Aorta (tissue), 5 donors: ENCODE measurements around the gene SLC17A4. TPM values are rescaled to one million over a fixed set of nuclear protein-coding genes. Genes with fewer than 3 reads are reported as not detected.
"Not testable (repeated sequence)": the region's sequence is repeated elsewhere in the genome, so short reads cannot be mapped to it uniquely, and the experiment has no call there.

ENCODE experiments used
- ATAC-seq: fragments of 200-7000 bp; cut with Tn5 transposase; one replicate; pipeline ENCODE4 v1.9.1; 2022; ENCODE audit warnings: moderate library complexity; ENCODE audit not compliant: low FRiP score
- DNase-seq, 2 donors: peaks; one replicate each; pipeline ENCODE4 v3.0.0-alpha.2; 2020
- H3K27ac ChIP-seq, 2 donors: one replicate each; pipeline ENCODE4 v1.5.1; 2013; ENCODE audit warnings: low read length in 2 of 2, mild to moderate bottlenecking in 2 of 2, moderate library complexity in 2 of 2, control low read depth in 1 of 2, inconsistent platforms in 1 of 2, low read depth in 1 of 2
- H3K27me3 ChIP-seq, 2 donors: one replicate each; pipeline ENCODE4 v1.6.1; 2013; ENCODE audit warnings: control low read depth in 1 of 2, low read length in 1 of 2, mild to moderate bottlenecking in 1 of 2, moderate library complexity in 1 of 2; ENCODE audit not compliant: insufficient read depth in 2 of 2, control insufficient read depth in 1 of 2
- H3K36me3 ChIP-seq, 2 donors: one replicate each; pipeline ENCODE4 v1.6.1; 2013; ENCODE audit warnings: control low read depth in 1 of 2, low read length in 1 of 2, mild to moderate bottlenecking in 1 of 2; ENCODE audit not compliant: insufficient read depth in 2 of 2, control insufficient read depth in 1 of 2
- H3K4me1 ChIP-seq, 2 donors: one replicate each; pipeline ENCODE4 v1.6.1; 2013; ENCODE audit warnings: low read length in 2 of 2, control low read depth in 1 of 2, mild to moderate bottlenecking in 1 of 2, moderate library complexity in 1 of 2; ENCODE audit not compliant: insufficient read depth in 2 of 2, control insufficient read depth in 1 of 2
- H3K4me3 ChIP-seq, 2 donors: one replicate each; pipeline ENCODE4 v1.5.1; 2013; ENCODE audit warnings: low read length in 2 of 2, control low read depth in 1 of 2, mild to moderate bottlenecking in 1 of 2
- H3K9me3 ChIP-seq: one replicate; pipeline ENCODE4 v1.6.1; 2013; ENCODE audit warnings: mild to moderate bottlenecking, low read length; ENCODE audit not compliant: control insufficient read depth
- WGBS, 2 donors: extraction: QIAGEN DNeasy Blood & Tissue Kit; methylation state at CpG; one replicate each; pipeline ENCODE4 v1.1.7; 2013; 5-methylcytosine and 5-hydroxymethylcytosine counted together
- intact Hi-C, 2 donors: fragments of 100-400 bp; cut with DNase I; formaldehyde crosslinking; loops; one replicate each; pipeline versions ENCODE4 v1.14.2 to v1.15.0; 2022
- polyA plus RNA-seq, 2 donors: library from polyadenylated mRNA; stranded (reverse); fragments of 200-250 nt; gene quantifications; one replicate each; pipeline ENCODE4 v1.2.3, GENCODE V29; 2013
- total RNA-seq, 2 donors: library from RNA; stranded (reverse); fragmentation: NEBNext Ultra II Directional; extraction: Animal tissue kit (Norgen Biotek cat#: 25700); gene quantifications; one replicate each; pipeline ENCODE4 v1.2.1, GENCODE V29; 2021
- donor health status: healthy with polysubstance abuse.
- donor health status: Bipolar disorder and iron deficiency.
- donor health status: DM: no; HTN: no; CAD: no.
- donor health status: DM: no; HTN: no; CAD: no.
- donor health status: DM: yes; HTN: yes; CAD: no.

Gene SLC17A4
- total and polyA plus RNA-seq, 4 donors: 0.10 to 1.3 TPM; not detected in 2

DNA sequence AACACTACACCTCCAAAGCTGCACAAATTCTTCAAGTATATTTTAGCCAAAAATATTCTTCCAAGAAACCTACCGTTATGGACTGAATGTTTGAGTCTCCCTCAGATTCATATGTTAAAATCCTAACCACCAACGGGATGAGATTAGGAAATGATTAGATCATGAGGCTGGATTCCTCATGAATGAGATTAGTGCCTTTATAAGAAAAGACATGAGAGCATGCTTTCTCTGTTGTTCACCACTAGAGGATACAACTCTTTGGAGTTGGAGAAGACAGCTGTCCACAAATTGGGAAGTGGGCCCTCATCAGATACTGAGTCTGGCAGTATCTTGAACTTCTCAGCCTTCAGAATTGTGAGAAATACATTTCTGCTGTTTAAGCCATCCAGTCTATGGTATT is 7.1 kb upstream of the SLC17A4 start:
- H3K27me3 ChIP-seq: no peaks in the 10 kb centered on the region
- H3K27ac ChIP-seq: no peak overlapping the region
- ATAC-seq (no peak), DNase-seq (no peak)
- WGBS, 2 donors: 73 to 79% methylated on average over 2 of the region's 2 CpGs
- no peaks in the 10 kb centered on the region for H3K4me1 ChIP-seq
- intact Hi-C loops: no loop called here
- H3K36me3 ChIP-seq: no peaks in the 10 kb centered on the region
- no peaks in the 10 kb centered on the region for H3K9me3 ChIP-seq
- H3K4me3 ChIP-seq: no peak overlapping the region

DNA sequence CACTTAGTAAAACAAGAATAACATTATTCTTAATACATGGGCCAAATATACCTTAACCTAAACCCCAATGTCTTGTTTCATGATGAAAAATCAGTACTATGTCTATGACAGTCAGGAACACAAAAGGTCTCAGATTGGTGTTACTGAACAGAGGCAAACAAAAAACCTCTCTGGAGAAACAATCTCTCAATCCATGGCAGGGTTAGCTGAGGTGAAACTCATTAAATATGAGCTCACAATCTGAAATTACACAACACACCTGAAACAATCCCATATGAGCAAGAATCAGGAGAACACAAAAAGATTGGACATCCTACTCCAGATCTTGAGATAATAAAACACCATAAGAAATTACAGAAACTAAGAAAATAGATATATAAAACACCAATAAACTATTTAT is 6.5 kb upstream of the SLC17A4 start:
- intact Hi-C loops: no loop called here
- no peak for ATAC-seq
- Histone ChIP-seq H3K27me3 (no peaks in the 10 kb centered on the region), H3K27ac (no peak overlapping the region), H3K9me3 (no peaks in the 10 kb centered on the region), H3K4me3 (no peak overlapping the region), H3K36me3 (no peaks in the 10 kb centered on the region), H3K4me1 (no peaks in the 10 kb centered on the region)
- no peak for DNase-seq

GRCh38 chr6:25748601-25749517 is 5.7 kb upstream of the SLC17A4 start:
- not testable (repeated sequence) for H3K27ac ChIP-seq
- 69 to 77% methylated on average over 17 of the region's 17 CpGs for WGBS, 2 donors

DNA sequence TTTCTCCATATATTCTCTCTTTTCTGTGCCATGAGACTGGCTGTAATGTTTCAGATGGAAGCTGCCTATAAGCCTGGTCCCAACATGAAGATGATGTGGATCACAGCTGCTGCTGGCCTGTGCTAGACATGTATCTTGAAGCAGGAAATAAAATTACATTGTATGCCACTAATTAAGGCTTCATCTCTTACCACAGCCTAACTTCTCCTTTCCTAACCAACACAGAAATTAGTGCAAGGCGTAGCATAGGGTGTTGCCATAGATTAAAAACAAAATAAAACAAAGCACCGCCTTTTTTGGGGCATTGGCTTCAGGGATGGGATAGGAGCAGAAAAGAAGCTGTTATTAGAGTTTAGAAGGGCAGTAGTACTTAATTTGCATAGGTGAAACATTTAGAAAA is 4.7 kb upstream of the SLC17A4 start:
- DNase-seq: no peak
- intact Hi-C loops: no loop called here
- Histone ChIP-seq H3K27me3 (no peaks in the 10 kb centered on the region), H3K4me3 (no peak overlapping the region), H3K9me3 (no peaks in the 10 kb centered on the region), H3K4me1 (no peaks in the 10 kb centered on the region), H3K36me3 (no peaks in the 10 kb centered on the region), H3K27ac (no peak overlapping the region)
- ATAC-seq: no peak
- 64 to 94% methylated on average over 2 of the region's 2 CpGs for WGBS, 2 donors

More at GRCh38 chr6:25748601-25749517, 5.7 kb upstream of the SLC17A4 start:
- H3K4me1 ChIP-seq, H3K9me3 ChIP-seq, DNase-seq, H3K27me3 ChIP-seq, ATAC-seq, H3K4me3 ChIP-seq, H3K36me3 ChIP-seq, intact Hi-C loops: not testable (repeated sequence)

GRCh38 chr6:25750906-25751305 is 3.6 kb upstream of the SLC17A4 start:
- DNase-seq (no peak), ATAC-seq (no peak)
- 61 to 63% methylated on average over 3 of the region's 3 CpGs for WGBS, 2 donors
- Histone ChIP-seq H3K36me3 (no peaks in the 10 kb centered on the region), H3K4me1 (no peaks in the 10 kb centered on the region), H3K4me3 (no peak overlapping the region), H3K27me3 (no peaks in the 10 kb centered on the region), H3K27ac (no peak overlapping the region), H3K9me3 (no peaks in the 10 kb centered on the region)
- intact Hi-C loops: no loop called here

DNA sequence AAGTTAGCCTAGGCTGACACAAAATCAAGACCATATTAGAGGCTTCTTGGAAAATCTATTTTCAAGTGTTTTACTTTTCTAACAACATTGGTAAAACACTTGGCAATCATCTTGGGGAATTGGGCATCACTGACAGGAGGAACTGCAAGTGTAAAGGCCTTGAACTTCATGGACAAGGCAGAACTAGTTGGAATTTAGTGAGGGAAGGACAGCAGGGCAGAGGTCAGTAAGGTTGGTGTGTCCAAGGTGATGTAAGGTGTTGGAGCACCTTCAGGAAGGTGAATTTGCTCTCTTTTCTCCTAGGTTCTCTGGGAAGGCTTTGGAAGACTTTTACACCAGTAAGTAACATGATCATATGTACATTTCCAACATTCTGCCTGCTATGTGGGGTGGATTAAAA is 1.5 kb upstream of the SLC17A4 start:
- no peaks in the 10 kb centered on the region for H3K27me3 ChIP-seq
- H3K36me3 ChIP-seq: no peaks in the 10 kb centered on the region
- peaks cover 1% of the 10 kb centered on the region for H3K9me3 ChIP-seq
- DNase-seq (no peak), ATAC-seq (no peak)
- intact Hi-C loops: no loop called here
- H3K27ac ChIP-seq: no peak overlapping the region
- no peaks in the 10 kb centered on the region for H3K4me1 ChIP-seq
- H3K4me3 ChIP-seq: no peak overlapping the region

- H3K36me3 ChIP-seq: no peaks in the 10 kb centered on the region
- DNase-seq: no peak
- peaks cover 1% of the 10 kb centered on the region for H3K9me3 ChIP-seq
- intact Hi-C loops: no loop called here
- no peaks in the 10 kb centered on the region for H3K27me3 ChIP-seq
- no peak for ATAC-seq
- H3K27ac ChIP-seq: no peak overlapping the region
- H3K4me3 ChIP-seq: no peak overlapping the region
- H3K4me1 ChIP-seq: no peaks in the 10 kb centered on the region
- 95 to 100% methylated on average over 1 of the region's 1 CpG for WGBS, 2 donors
These were observed 941 bp downstream of the SLC17A4 start for GRCh38 chr6:25755483-25755882.

GRCh38 chr6:25756382-25757363 is 2.1 kb downstream of the SLC17A4 start:
- Histone ChIP-seq H3K4me3 (no peak overlapping the region), H3K36me3 (no peaks in the 10 kb centered on the region), H3K9me3 (peaks cover 1% of the 10 kb centered on the region), H3K27ac (no peak overlapping the region), H3K27me3 (no peaks in the 10 kb centered on the region), H3K4me1 (no peaks in the 10 kb centered on the region)
- WGBS, 2 donors: 90 to 92% methylated on average over 9 of the region's 9 CpGs
- no peak for DNase-seq
- intact Hi-C loops: no loop called here
- ATAC-seq: no peak
